Kidney (tissue), 14 donors: ENCODE results near the gene LRRC26. TPM values are rescaled to one million over a fixed set of nuclear protein-coding genes. Genes with fewer than 3 reads are reported as not detected.

Experiments
- DNase-seq, 5 donors: peaks; one replicate each; pipeline ENCODE4 v3.0.0-alpha.2; 2013 to 2020
- FAIRE-seq: peaks from 2 replicates; lab custom pipeline; 2012; peaks lifted over from hg19 to GRCh38; lab: Jason Lieb, UNC
- H3K27ac ChIP-seq, 2 donors: one replicate each; pipeline ENCODE4 v1.7.0; 2013; ENCODE audit warnings: low read depth in 2 of 2, low read length in 2 of 2, inconsistent platforms in 1 of 2
- H3K27me3 ChIP-seq: one replicate; pipeline ENCODE4 v1.7.1; 2013; ENCODE audit warnings: low read length, inconsistent platforms; ENCODE audit not compliant: control insufficient read depth, insufficient read depth
- H3K36me3 ChIP-seq, 3 donors: one replicate each; pipeline versions ENCODE4 v1.7.0 to v1.7.1; 2013; ENCODE audit warnings: low read length in 3 of 3, control low read depth in 1 of 3, inconsistent platforms in 1 of 3; ENCODE audit not compliant: insufficient read depth in 3 of 3, control insufficient read depth in 2 of 3
- H3K4me1 ChIP-seq, 3 donors: one replicate each; pipeline versions ENCODE4 v1.7.0 to v1.7.1; 2013; ENCODE audit warnings: low read length in 3 of 3, inconsistent platforms in 1 of 3, low read depth in 1 of 3; ENCODE audit not compliant: control insufficient read depth in 2 of 3, insufficient read depth in 2 of 3
- H3K4me3 ChIP-seq, 3 donors: one replicate each; pipeline versions ENCODE4 v1.7.0 to v1.8.1; 2013; ENCODE audit warnings: low read length in 3 of 3, control low read depth in 1 of 3, inconsistent platforms in 1 of 3
- H3K9ac ChIP-seq, 3 donors: one replicate each; pipeline versions ENCODE4 v1.7.0 to v1.7.1; 2013; ENCODE audit warnings: low read length in 3 of 3, control low read depth in 1 of 3, inconsistent platforms in 1 of 3
- H3K9me3 ChIP-seq, 3 donors: one replicate each; pipeline versions ENCODE4 v1.7.0 to v1.7.1; 2013; ENCODE audit warnings: low read length in 3 of 3, control low read depth in 1 of 3, inconsistent platforms in 1 of 3; ENCODE audit not compliant: control insufficient read depth in 2 of 3, insufficient read depth in 1 of 3
- intact Hi-C: fragments of 100-400 bp; cut with DNase I; formaldehyde crosslinking; loops from one replicate; pipeline ENCODE4 v1.11.1; 2022
- polyA plus RNA-seq: library from polyadenylated mRNA; stranded (reverse); fragments of 350-450 nt; fragmentation: Illumina TruSeq; extraction: RNeasy Lipid Tissue Mini Kit (QIAGEN cat#74804); gene quantifications from one replicate; pipeline ENCODE4 v1.2.3, GENCODE V29; 2014; ENCODE audit warnings: low read depth, low replicate concordance; ENCODE audit not compliant: insufficient read depth
- total RNA-seq: library from RNA; stranded (reverse); fragmentation: NEBNext Ultra II Directional; extraction: Animal tissue kit (Norgen Biotek cat#: 25700); gene quantifications from one replicate; pipeline ENCODE4 v1.2.1, GENCODE V29; 2021
- TF ChIP-seq, protein P1 (sequence below): IDR thresholded peaks from 3 replicates; pipeline ENCODE4 v1.5.1; 2012; ENCODE audit warnings: mild to moderate bottlenecking, moderate library complexity, borderline replicate concordance; ENCODE audit not compliant: insufficient read depth; ENCODE audit errors: extremely low read depth
- donor health status: control.
- donor health status: control.
- donor health status: control.
- donor health status: control.
- donor health status: control.
- donor health status: DM: yes; HTN: yes; CAD: no.
- donor health status: Normal renal cell carcinoma (clear cell type).

LRRC26 gene
- total and polyA plus RNA-seq, 2 donors from 2014 or later, result 0.25 TPM; not detected in 1

DNA sequence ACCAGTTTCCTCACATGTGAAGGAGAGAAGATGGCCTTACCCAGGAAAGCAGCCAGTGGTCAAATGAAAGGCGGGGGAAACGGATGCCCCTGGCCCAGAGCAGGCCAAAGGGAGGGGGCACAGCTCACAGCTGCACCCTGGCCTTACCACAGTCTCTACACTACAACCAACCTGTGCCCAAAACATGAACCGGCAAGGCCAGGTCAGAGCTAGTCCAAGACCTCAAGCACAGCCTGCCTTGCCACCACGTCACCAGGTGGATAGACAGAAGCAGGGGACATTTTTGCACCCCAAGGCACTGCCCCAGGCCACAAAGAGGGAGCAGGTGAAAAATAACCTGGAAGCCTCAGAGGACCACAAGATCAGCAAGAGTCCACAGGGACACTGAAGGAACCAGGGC, 26.4 kb downstream of the LRRC26 start:
- Histone ChIP-seq H3K4me1 (no peaks in the 10 kb centered on the region), H3K27me3 (peaks cover 18% of the 10 kb centered on the region), H3K36me3 (no peaks in the 10 kb centered on the region), H3K9ac (no peak overlapping the region), H3K9me3 (no peaks in the 10 kb centered on the region), H3K27ac (no peak overlapping the region), H3K4me3 (no peak overlapping the region)
- TF ChIP-seq, protein P1, sequence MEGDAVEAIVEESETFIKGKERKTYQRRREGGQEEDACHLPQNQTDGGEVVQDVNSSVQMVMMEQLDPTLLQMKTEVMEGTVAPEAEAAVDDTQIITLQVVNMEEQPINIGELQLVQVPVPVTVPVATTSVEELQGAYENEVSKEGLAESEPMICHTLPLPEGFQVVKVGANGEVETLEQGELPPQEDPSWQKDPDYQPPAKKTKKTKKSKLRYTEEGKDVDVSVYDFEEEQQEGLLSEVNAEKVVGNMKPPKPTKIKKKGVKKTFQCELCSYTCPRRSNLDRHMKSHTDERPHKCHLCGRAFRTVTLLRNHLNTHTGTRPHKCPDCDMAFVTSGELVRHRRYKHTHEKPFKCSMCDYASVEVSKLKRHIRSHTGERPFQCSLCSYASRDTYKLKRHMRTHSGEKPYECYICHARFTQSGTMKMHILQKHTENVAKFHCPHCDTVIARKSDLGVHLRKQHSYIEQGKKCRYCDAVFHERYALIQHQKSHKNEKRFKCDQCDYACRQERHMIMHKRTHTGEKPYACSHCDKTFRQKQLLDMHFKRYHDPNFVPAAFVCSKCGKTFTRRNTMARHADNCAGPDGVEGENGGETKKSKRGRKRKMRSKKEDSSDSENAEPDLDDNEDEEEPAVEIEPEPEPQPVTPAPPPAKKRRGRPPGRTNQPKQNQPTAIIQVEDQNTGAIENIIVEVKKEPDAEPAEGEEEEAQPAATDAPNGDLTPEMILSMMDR, result no peak
- intact Hi-C loops, result no loop called here
- DNase-seq (no peak), FAIRE-seq (no peak)

DNA sequence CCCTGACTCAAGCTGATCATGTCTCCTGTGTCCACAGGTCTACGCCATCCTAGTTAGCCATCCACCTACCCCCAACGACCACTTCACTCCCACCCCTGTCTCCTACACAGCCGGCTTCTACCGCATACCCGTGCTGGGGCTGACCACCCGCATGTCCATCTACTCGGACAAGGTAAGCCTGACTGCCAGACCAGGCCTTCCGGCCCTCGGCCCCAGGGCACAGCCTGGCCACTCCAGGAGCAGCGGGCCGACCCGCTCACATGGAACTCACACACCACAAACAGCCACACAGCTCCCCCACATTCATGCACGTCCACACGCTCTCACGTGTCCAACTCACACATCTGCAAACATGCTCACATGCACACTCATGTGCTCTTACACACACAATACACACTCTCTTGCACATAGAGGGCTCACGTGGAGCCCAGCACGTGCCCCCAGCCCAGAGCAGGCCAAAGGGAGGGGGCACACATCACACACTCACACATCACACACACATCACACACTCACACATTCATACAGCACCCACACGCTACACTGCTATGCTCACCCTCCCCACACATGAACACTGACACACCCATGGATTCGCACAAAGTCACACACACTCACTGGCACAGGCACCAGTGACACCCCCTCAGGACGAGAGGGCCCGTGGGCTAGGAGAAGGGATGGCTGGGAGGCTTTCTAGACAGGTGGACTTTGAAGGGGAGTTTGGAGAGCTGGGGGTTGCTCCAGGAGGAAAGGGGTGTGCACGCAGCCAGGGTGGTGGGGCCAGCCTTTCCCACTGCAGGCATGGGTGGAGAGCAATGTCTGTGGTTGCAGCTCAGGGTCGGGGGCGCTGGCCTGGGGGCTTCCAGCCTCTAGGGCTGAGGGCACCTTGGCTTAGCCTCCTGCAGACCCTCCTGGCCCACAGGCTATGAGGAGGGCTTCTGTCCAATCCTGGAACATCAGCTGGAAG, 27.6 kb downstream of the LRRC26 start:
- no peak overlapping the region for H3K27ac ChIP-seq
- TF ChIP-seq, protein P1, result no peak
- FAIRE-seq, result no peak
- peaks cover 24% of the 10 kb centered on the region for H3K27me3 ChIP-seq
- no peak overlapping the region for H3K4me3 ChIP-seq
- no peak overlapping the region for H3K9ac ChIP-seq
- H3K36me3 ChIP-seq, result no peaks in the 10 kb centered on the region
- no peaks in the 10 kb centered on the region for H3K9me3 ChIP-seq
- intact Hi-C loops, result no loop called here
- no peaks in the 10 kb centered on the region for H3K4me1 ChIP-seq
- DNase-seq, result no peak

DNA sequence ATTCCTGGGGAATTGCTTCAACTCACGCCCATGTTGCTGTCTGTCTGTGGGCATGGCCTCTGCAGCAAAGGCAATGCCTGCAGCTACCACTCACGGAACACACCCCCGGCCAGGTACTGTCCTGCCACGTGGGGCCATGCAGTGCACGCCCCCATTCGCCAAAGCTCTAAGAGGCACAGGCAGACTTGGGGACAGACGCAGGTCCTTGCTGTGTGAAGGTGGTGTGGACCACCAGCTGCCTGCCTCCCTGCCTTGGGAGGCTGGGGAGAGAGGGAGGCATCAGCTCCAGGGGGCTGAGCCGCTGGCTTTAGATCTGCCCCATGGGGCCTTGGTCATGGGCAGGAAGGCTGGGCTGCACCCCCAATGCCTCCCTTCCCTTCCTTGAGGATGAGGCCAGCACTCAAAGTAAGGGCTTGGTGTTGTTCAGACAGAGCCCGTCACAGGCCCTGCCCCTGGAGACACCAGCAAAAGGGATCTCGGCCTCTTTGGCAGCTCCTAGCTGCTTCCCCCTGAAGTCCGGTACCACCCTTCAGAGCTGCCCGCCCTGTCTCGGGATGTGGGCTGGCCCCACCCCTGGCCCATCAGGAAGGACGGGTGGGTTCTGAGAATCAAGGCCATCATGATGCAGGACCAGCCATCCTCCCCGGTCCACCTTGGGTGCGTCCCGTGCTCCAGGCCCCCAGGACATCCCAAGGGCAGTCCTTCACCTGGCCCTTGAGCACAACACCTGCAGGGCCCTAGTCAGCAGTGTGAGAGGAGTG, 28.6 kb downstream of the LRRC26 start:
- no peak overlapping the region for H3K4me3 ChIP-seq
- no peak for FAIRE-seq
- intact Hi-C loops, result no loop called here
- no peak overlapping the region for H3K9ac ChIP-seq
- no peaks in the 10 kb centered on the region for H3K9me3 ChIP-seq
- no peaks in the 10 kb centered on the region for H3K36me3 ChIP-seq
- TF ChIP-seq, protein P1, result no peak
- H3K4me1 ChIP-seq, result no peaks in the 10 kb centered on the region
- DNase-seq, result no peak
- peaks cover 23% of the 10 kb centered on the region for H3K27me3 ChIP-seq
- H3K27ac ChIP-seq, result no peak overlapping the region
